ENCODE measurements around the gene RAB44. TPM values are rescaled to one million over a fixed set of nuclear protein-coding genes. Genes with fewer than 3 reads are reported as not detected.

Gene RAB44
- total and polyA plus RNA-seq, 2 of the 13 experiments (the other 11 are each of a cell fraction or from before 2014, with no cell fraction given): not detected

GRCh38 chr6:36724514-36725390 is 27.1 kb downstream of the RAB44 start (continued):
- TF ChIP-seq, protein P1, sequence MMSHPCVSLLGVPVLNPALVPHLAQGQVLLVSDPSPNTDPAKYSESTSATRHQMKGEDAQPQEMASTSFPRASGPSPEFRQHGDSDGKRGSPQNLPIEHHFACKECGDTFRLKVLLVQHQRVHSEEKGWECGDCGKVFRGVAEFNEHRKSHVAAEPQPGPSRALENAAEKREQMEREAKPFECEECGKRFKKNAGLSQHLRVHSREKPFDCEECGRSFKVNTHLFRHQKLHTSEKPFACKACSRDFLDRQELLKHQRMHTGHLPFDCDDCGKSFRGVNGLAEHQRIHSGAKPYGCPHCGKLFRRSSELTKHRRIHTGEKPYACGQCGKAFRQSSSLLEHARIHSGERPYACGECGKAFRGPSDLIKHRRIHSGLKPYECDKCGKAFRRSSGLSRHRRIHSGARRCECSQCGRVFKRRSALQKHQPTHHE (CRISPR knock-in tag; IDR thresholded peaks at IDR 0.05; ENCODE audit: borderline replicate concordance): no peak
- TF ChIP-seq CHD4 (IDR thresholded peaks at IDR 0.05; ENCODE audit: borderline replicate concordance, low read length) (no peak), ZNF724P (CRISPR knock-in tag; IDR thresholded peaks at IDR 0.05; ENCODE audit: borderline replicate concordance) (no peak), CAMTA2 (CRISPR knock-in tag; IDR thresholded peaks at IDR 0.05; ENCODE audit: borderline replicate concordance) (no peak), ZNF761 (CRISPR knock-in tag; conservative IDR thresholded peaks at IDR 0.05) (no peak), ZSCAN30 (CRISPR knock-in tag; IDR thresholded peaks at IDR 0.05) (no peak), AKAP8 (CRISPR knock-in tag; IDR thresholded peaks at IDR 0.05) (no peak), HOXA5 (CRISPR knock-in tag; IDR thresholded peaks at IDR 0.05) (0 out of 2 replicates have a peak, but pooled peaks have one; percentile 5), PRMT3 (CRISPR knock-in tag; IDR thresholded peaks at IDR 0.05; ENCODE audit: borderline replicate concordance, low read depth) (no peak), ZNF235 (CRISPR knock-in tag; IDR thresholded peaks at IDR 0.05; ENCODE audit: borderline replicate concordance) (no peak), ZIK1 (CRISPR knock-in tag; IDR thresholded peaks at IDR 0.05; ENCODE audit: borderline replicate concordance, low read depth) (no peak), TSC22D2 (CRISPR knock-in tag; IDR thresholded peaks at IDR 0.05; ENCODE audit: borderline replicate concordance) (no peak), ZNF777 (CRISPR knock-in tag; IDR thresholded peaks at IDR 0.05) (no peak), MXD3 (CRISPR knock-in tag; IDR thresholded peaks at IDR 0.05) (no peak), ZNF629 (CRISPR knock-in tag; conservative IDR thresholded peaks at IDR 0.05) (peak; percentile 54; the same call in 1 of the 2 replicates), ZNF607 (CRISPR knock-in tag; IDR thresholded peaks at IDR 0.05; ENCODE audit: borderline replicate concordance) (0 out of 2 replicates have a peak, but pooled peaks have one; percentile 34), ZNF547 (CRISPR knock-in tag; IDR thresholded peaks at IDR 0.05) (no peak), MIER3 (CRISPR knock-in tag; IDR thresholded peaks at IDR 0.05; ENCODE audit: borderline replicate concordance) (no peak), ZNF24 (IDR thresholded peaks at IDR 0.05) (no peak), FOXP1 (IDR thresholded peaks at IDR 0.05) (no peak), FOXP1 (CRISPR knock-in tag; IDR thresholded peaks at IDR 0.05) (no peak), ZMYM4 (CRISPR knock-in tag; IDR thresholded peaks at IDR 0.05) (peak; percentile 41; the same call in 1 of the 2 replicates)
- TF ChIP-seq, protein P2, sequence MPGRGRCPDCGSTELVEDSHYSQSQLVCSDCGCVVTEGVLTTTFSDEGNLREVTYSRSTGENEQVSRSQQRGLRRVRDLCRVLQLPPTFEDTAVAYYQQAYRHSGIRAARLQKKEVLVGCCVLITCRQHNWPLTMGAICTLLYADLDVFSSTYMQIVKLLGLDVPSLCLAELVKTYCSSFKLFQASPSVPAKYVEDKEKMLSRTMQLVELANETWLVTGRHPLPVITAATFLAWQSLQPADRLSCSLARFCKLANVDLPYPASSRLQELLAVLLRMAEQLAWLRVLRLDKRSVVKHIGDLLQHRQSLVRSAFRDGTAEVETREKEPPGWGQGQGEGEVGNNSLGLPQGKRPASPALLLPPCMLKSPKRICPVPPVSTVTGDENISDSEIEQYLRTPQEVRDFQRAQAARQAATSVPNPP (CRISPR knock-in tag; IDR thresholded peaks at IDR 0.05): no peak
- TF ChIP-seq, protein P3, sequence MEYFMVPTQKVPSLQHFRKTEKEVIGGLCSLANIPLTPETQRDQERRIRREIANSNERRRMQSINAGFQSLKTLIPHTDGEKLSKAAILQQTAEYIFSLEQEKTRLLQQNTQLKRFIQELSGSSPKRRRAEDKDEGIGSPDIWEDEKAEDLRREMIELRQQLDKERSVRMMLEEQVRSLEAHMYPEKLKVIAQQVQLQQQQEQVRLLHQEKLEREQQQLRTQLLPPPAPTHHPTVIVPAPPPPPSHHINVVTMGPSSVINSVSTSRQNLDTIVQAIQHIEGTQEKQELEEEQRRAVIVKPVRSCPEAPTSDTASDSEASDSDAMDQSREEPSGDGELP (IDR thresholded peaks at IDR 0.05; ENCODE audit: borderline replicate concordance, low read depth): no peak
- TF ChIP-seq, protein P4, sequence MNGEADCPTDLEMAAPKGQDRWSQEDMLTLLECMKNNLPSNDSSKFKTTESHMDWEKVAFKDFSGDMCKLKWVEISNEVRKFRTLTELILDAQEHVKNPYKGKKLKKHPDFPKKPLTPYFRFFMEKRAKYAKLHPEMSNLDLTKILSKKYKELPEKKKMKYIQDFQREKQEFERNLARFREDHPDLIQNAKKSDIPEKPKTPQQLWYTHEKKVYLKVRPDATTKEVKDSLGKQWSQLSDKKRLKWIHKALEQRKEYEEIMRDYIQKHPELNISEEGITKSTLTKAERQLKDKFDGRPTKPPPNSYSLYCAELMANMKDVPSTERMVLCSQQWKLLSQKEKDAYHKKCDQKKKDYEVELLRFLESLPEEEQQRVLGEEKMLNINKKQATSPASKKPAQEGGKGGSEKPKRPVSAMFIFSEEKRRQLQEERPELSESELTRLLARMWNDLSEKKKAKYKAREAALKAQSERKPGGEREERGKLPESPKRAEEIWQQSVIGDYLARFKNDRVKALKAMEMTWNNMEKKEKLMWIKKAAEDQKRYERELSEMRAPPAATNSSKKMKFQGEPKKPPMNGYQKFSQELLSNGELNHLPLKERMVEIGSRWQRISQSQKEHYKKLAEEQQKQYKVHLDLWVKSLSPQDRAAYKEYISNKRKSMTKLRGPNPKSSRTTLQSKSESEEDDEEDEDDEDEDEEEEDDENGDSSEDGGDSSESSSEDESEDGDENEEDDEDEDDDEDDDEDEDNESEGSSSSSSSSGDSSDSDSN (CRISPR knock-in tag; IDR thresholded peaks at IDR 0.05): no peak
